Keratinocyte (primary cell): ENCODE results near the gene HEATR9.

ENCODE experiments used
- EZH2 ChIP-seq: IDR thresholded peaks from one replicate; pipeline ENCODE4 v1.6.1; 2012; ENCODE audit warnings: inconsistent platforms, mild to moderate bottlenecking, low read length, moderate library complexity
- TF ChIP-seq, protein P1 (sequence below), 3 experiments: IDR thresholded peaks in 1 of 3; conservative IDR thresholded peaks in 1 of 3; optimal IDR thresholded peaks in 1 of 3; 2 replicates in 2 of 3; 3 replicates in 1 of 3; pipeline versions ENCODE3 to v1.5.1; 2011; ENCODE audit warnings: low read length in 3 of 3, mild to moderate bottlenecking in 3 of 3, moderate library complexity in 2 of 3, control low read depth in 1 of 3, inconsistent platforms in 1 of 3; ENCODE audit not compliant: insufficient read depth in 2 of 3; ENCODE audit errors: extremely low read depth in 1 of 3

DNA sequence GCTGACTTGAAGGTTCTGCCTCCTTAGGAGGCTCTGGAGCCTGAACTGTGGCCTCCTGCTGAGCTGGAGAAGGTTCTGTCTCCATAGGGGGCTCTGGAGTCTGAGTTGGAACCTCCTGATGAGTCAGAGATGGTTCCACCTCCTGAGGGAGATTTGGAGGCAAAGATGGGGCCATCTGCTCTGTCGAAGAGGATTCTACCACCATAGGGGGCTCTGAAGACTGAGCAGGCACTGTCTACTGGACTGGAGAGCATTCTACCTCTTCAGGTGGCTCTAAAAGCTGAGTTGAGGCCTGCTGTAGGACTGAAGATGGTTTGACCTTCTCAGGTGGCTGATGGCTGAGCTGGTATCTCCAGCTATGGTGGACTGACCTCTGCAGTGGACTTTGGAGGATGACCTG lies 45.7 kb upstream of the HEATR9 start:
- TF ChIP-seq, protein P1, sequence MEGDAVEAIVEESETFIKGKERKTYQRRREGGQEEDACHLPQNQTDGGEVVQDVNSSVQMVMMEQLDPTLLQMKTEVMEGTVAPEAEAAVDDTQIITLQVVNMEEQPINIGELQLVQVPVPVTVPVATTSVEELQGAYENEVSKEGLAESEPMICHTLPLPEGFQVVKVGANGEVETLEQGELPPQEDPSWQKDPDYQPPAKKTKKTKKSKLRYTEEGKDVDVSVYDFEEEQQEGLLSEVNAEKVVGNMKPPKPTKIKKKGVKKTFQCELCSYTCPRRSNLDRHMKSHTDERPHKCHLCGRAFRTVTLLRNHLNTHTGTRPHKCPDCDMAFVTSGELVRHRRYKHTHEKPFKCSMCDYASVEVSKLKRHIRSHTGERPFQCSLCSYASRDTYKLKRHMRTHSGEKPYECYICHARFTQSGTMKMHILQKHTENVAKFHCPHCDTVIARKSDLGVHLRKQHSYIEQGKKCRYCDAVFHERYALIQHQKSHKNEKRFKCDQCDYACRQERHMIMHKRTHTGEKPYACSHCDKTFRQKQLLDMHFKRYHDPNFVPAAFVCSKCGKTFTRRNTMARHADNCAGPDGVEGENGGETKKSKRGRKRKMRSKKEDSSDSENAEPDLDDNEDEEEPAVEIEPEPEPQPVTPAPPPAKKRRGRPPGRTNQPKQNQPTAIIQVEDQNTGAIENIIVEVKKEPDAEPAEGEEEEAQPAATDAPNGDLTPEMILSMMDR (optimal IDR thresholded peaks at IDR 0.05 in 1 of 3, IDR thresholded peaks at IDR 0.05 in 1 of 3, conservative IDR thresholded peaks at IDR 0.05 in 1 of 3; ENCODE audit: extremely low read depth in 1 of 3, insufficient read depth in 2 of 3, low read length in 3 of 3) = no peak
- TF ChIP-seq EZH2 = no peak
